ENCODE data around the gene PRDX6.
"Not testable (repeated sequence)": the region's sequence is repeated elsewhere in the genome, so short reads cannot be mapped to it uniquely, and the experiment has no call there.

The PRDX6 gene

DNA sequence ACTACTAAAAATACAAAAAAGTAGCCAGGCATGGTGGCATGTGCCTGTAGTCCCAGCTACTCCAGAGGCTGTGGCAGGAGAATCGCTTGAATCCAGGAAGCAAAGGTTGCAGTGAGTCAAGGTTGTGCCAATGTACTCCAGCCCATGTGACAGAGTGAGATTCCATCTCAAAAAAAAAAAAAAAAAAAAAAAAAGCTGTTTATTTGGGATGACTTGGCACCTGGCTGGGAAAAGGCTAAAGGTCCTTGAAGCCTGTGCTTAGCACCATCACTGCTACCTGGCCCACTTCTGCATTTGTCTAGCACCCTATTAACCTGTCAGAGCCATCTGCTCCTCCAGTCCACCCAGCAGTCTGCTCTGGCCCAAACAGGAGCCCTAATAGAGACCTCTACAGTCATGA, 25.0 kb downstream of the PRDX6 start:
- no peak for DNase-seq

DNA sequence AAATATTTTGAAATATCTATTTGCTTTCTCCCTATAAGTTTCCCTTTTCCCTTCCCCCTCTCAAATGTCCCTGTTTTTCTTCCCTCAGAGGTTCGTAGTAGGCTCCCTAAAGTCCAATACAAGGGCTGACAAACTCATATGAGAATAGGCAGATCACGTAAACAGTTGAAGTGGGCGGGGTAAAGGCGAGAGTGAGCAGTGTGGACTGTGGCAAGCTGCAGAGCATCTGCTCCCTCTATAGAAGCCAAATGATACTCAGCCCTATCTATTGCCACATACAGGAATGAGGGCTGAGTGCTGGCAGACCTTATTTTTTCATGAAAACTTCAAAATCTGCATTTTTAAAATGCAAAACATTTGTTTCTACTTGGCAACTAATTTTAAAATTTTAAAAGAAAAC, 26.3 kb downstream of the PRDX6 start:
- DNase-seq = no peak

DNA sequence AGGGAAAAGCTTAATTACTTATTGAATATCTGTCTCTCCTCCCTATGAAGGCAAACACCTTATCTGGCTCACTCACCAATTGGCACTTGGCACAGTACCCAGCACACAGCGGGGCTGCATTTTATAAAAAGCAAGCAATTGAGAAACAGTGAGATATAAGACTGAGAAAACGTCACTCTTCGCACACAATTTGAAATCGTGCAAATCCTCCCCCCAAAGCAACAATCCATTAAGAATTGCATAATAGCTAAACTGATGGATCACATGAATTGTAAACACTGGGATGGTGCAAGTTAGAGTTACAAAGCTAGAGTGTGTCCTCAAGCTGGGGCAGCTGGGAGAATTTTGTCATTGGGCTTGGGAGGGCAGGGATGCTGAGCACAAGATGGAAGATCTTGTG, 27.1 kb downstream of the PRDX6 start:
- no peak for DNase-seq

DNA sequence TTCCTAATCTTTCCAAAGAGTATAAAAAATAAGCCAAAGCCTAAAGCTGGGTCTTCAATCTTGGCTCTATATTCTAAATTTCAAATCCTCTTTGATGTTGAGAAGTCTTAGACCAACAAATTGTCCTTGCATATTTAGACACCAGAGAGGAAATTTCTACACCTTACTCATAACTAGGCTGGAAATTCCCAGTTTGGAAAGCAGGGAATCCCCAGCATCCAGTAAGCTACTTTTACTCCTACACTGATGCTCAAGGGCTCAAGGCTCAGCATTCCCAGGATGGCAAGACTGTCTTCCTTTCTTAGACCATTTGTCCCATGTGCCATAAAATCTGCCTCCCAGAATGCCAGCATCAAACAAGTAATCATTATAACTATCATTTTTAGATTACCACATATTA, 28.3 kb downstream of the PRDX6 start:
- DNase-seq = no peak

DNA sequence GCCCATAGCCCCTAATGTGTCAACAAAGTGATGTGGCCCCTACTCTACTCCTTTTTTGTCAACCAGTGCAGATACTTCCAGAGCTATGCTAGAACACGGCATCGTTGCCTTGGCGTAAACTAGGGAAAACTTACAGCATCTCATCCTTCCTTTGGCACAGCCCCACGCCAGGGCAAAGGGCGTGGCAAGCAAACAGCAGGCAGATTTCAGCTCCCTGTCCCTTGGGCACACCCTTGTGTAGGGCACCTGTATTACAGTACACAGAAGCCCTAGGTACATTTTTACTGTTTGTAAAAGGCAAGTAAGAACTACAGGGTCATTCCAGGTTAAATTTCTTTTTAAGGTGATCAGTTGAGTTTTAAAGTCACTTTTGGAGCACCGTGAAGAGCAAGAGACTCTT, 29.3 kb downstream of the PRDX6 start:
- DNase-seq = no peak

DNA sequence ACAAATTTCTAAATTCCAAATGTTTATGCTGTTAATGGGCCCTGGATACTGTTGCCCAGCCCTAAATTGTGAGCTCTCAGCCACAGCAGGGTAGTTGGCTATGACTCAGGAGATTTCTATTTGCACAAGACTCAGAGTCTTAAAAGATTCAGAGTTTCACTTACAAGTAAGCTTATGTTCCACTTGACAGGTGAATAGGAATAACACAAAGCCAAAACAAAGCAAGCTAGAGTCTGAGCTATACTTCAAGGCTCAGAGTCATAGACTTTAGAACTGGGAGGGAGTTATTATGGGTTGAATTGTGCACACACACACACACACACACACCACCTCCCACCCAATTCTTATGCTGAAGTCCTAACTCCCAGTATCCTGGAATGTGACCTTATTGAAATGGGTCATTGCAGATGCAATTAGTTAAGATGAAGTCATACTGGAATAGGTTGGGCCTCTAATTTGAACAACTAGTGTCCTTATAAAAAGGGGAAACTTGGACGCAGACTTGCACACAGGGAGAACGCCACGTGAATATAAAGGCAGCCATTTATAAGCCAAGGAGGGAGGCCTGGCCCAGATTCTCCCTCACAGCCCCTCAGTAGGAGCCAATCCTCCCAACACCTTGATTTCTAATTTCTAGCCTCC, 30.2 kb downstream of the PRDX6 start:
- no peak for DNase-seq

DNA sequence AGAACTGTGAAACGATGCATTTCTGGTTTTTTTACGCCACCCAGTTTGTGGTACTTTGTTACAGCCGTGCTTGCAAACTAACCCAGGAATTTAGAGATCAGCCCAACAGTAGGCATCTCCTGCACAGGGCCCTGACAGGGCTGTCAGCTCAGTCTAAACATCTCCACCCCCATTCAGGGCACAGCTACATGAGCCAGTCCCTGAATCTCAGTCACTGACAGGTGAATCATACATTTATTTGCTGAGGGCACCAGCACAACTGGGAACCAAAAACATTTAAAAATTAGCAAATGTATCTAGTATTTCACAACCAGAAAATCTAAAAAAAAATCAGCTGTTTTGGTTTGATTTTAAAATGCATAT, 30.7 kb downstream of the PRDX6 start:
- DNase-seq = no peak

DNA sequence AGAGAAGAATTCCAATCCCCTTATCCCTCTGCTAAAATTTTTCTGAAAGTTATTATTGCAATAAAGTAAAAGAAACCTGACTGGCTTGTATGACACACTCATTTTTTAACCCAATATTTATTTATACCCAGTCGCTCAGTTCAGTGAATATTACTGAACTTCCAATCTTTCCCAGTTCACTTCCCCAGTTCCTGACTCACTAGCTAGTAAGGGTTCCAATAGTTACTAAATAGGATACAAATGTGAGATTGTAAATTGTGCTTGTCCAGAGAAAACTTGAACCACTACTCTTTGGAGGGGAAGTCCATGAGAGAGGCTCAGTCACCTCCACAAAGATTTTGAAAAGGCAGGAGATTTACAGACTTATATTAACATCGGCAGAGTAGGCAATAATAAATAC, 31.4 kb downstream of the PRDX6 start:
- DNase-seq = no peak

DNA sequence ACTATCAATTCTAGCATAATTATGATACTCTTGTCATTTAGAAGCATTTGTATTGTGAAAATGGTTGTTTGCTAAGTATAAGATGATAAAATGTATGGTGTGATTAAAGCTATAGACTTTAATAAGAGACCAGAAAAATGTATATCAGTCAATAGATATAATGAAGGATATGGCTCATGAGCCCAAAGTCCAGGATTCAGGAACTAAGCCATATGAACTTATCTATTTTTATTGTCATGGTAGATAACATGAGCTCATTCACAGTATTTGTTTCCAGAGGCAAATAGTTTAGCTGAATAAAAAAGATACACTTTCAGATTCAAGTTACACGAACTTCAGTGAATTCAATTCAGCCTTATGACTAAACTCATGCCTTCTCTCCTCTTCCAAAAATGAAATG, 32.7 kb downstream of the PRDX6 start:
- DNase-seq = no peak

DNA sequence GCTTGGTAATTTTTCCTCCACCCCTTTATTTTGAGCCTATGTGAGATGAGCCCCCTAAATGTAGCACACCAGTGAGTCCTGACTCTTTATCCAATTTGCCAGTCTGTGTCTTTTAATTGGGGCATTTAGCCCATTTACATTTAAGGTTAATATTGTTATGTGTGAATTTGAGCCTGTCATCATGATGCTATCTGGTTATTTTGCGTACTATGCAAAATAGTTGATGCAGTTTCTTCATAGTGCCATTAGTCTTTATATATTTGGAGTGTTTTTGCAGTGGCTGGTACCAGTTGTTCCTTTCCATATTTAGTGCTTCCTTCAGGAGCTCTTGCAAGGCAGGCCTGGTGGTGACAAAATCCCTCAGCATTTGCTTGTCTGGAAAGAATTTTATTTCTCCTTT, 37.4 kb downstream of the PRDX6 start:
- not testable (repeated sequence) for DNase-seq

DNA sequence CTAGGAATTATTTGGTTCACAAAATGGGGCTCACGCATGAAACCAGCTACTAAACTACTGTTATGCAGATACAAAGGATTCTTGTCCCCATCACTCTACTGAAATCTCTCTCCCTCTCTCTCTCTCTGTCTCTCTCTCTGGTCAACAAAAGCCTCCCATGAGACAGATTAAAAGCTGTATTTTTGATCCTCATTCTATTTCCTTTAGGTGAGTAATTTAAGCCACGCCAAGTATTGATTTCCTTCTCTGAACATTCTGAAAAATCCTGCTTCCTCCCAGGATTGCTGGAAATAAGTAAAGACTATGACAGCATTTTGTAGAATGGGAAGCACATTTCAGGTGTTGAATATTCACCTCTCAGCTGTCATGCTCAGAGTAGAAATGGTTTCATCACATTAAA, 43.7 kb downstream of the PRDX6 start:
- DNase-seq = no peak

DNA sequence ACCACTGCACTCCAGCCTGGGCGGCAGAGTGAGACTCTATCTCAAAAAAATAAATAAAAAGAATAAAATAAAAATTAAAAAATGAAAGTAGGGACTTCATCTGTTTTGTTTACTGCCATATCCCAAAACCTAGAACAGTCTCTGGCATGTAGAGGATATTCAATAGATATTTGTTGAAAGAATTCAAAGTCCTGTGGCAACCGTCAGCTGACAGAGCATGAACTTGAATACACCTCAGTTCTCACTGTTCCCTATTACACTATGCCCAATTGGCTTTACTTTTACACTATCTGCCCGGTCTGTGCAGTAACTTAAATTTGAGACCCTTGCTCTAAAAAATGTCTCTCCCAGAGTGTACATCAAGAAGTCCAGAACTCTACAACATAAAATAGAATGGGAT, 46.2 kb downstream of the PRDX6 start:
- no peak for DNase-seq

DNA sequence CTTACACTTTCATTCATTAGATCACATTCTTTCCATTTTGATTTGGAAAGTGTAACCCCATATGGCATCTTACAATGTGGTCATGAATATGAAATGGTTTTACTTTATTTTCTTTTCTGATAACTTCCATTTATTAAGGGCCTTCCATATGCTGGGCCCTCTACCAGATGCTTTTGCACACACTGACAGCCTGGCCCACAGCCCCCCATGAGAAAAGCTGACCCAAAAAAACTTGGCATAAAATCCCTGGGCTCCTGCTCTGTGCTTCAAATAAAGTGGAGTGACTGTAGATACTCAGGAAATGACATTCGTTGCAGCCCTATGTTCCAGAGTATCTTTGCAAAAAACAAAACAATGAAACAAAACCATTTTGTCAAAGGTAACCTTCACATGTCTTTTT, 48.8 kb downstream of the PRDX6 start:
- no peak for DNase-seq

DNA sequence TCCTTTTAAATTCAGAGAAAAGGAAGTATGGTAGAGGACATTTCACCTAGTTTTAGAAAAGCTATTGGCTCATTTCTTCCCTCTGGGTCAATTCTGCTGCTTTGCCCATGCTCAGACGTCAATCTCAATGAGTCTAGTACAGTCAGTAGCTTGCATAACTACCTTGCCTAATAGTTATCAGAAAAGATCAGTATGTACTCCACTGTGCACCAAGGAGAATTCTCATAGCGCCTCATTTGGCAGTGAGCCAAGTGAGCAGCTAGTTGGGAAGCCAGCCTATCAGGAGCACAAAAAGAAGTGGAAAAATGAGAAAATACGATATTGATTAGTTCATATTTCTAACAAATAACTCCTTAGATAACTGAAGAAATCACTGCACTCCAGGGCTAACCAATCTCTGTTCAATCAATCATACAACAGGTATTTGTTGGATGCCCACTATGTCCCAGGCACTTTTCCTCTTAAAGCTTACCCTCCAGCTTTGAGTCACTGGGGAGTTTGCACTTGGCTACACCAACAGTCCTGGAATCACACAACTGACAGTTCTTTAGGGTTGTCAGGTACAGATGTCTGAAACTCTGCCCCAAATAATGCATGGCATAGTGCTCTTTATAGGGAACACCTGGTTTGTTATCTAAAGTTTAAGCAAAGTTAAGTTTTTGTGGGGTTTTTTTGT, 50.2 kb downstream of the PRDX6 start:
- no peak for DNase-seq

DNA sequence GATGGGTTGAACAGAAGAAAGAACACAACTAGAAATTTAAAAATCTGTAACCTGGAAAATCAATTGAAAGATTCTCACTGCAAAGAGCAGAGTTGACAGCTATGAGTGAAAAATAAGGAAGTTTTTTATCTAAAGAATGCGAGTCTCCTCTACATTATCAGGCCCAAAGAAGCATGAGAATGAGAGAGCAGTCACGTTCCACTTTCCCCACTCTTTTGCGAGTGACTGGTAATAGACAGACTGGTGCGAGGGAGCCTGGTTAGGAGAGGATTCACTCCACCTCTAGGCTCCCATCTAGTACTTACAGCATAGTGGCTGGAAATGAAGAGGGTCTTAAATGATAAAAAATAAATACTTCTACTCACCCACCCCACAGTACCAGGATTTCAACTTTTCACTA, 52.0 kb downstream of the PRDX6 start:
- DNase-seq = no peak

DNA sequence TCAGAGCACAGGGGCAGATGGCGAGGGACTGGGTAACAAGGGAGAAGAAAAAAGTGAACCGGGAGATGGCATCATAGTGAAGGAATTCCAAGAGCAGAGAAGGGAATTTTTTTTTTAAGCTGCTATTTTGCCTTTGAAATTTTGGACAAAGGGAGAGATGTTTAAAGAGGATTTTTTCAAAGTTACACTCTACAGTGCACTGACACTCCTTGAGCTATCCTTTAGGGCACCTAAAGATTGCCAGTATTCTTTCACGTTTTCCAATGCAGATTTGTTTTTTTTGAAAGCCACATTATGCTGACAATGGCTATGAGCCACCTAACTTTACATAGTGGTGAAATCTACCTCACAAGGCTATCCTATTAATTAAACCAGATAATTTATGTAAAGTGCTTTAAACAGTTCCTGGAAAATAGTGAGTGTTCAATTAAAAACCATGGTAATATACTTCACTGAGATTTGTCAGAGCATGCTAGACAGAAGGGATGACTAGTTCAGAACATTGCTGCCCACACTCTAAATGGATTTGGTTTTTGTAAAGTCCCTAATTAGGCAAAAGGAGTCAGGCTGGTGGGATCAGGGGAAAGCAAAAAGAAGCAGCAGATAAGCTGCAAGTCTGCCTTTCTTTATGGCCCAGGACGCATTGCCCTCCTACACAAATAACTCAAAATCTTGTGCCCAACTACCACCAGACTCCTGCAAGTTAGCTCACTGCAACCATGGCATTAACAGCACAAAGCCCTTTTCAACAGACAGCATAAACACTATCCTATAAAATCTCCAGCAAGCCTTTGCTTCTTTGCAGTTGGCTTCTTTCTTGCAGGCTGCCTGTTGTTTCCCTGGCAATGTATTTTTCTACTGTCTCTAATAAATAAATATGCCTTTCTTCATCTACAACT, 53.9 kb downstream of the PRDX6 start:
- no peak for DNase-seq

DNA sequence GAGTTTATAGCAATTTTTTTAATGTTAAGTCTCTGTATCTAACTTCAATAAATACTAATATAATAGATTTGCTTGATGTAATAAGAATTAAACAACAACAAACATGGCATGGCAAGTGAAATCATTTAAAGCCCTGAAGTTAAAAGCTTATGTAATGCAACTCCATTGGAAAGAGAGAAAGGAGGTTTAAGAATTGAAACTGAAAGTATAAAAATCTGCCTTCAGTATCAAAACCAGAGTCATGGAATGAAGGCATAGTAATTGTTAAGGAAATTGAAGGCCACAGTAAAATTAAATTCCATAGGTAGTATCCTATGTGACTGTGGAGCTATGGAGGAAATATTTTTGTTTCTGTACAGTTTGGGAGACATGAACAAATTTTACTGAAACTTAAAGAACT, 55.1 kb downstream of the PRDX6 start:
- DNase-seq = no peak

DNA sequence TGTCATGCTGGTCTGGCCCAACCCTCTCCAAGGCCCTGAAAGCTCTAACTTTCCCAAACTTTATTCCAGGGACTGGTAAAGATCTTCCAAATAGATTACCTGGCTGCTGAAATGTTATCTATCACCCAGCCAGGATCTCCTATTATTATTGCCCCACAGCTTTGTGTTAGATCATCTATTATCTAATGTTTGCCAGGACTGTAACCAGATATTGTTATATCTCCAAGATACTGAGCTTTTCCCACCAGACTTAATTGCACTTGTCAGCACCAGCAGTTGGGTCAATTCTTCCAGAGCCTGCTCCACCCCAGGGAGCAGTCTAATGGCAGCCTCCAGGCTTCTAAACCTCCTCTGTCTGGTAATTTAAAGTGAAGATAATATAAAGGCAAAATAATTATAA, 59.1 kb downstream of the PRDX6 start:
- DNase-seq = no peak
